ENCODE results near the gene SLC26A1.
"Not testable (repeated sequence)": the region's sequence is repeated elsewhere in the genome, so short reads cannot be mapped to it uniquely, and the experiment has no call there.

Gene SLC26A1

GRCh38 chr4:999882-1000425 is 6.8 kb upstream of the SLC26A1 start:
- no peak for DNase-seq (ENCODE audit: low read depth)

- not testable (repeated sequence) for DNase-seq (ENCODE audit: low read depth)
Measured at GRCh38 chr4:999240-999863, 6.1 kb upstream of the SLC26A1 start.

GRCh38 chr4:998096-998691 is 5.0 kb upstream of the SLC26A1 start:
- no peak for DNase-seq (ENCODE audit: low read depth)

- DNase-seq (ENCODE audit: low read depth), result no peak
Measured at GRCh38 chr4:997375-998071, 4.3 kb upstream of the SLC26A1 start.

GRCh38 chr4:996997-997374 is 3.8 kb upstream of the SLC26A1 start:
- no peak for DNase-seq (ENCODE audit: low read depth)

GRCh38 chr4:996030-996996 is 3.1 kb upstream of the SLC26A1 start:
- DNase-seq (ENCODE audit: low read depth), result no peak

- DNase-seq (ENCODE audit: low read depth), result no peak
Measured at GRCh38 chr4:995311-996026, 2.3 kb upstream of the SLC26A1 start.

GRCh38 chr4:992297-993110 is 700 bp downstream of the SLC26A1 start:
- no peak for DNase-seq (ENCODE audit: low read depth)

- no peak for DNase-seq (ENCODE audit: low read depth)
Measured at GRCh38 chr4:991451-992296, 1.5 kb downstream of the SLC26A1 start.

GRCh38 chr4:990746-991367 is 2.3 kb downstream of the SLC26A1 start:
- DNase-seq (ENCODE audit: low read depth), result no peak

GRCh38 chr4:989722-990471 is 3.3 kb downstream of the SLC26A1 start:
- DNase-seq (ENCODE audit: low read depth), result no peak

- no peak for DNase-seq (ENCODE audit: low read depth)
Measured at GRCh38 chr4:988726-989721, 4.2 kb downstream of the SLC26A1 start.

GRCh38 chr4:987624-988513 is 5.3 kb downstream of the SLC26A1 start:
- DNase-seq (ENCODE audit: low read depth), result no peak

- no peak for DNase-seq (ENCODE audit: low read depth)
Measured at GRCh38 chr4:986879-987623, 6.2 kb downstream of the SLC26A1 start, which contains the start of gene IDUA. Gene IDUA, plus strand, starts transcription at chr4:987044. Its CDS starts 41 bp downstream, at chr4:987085.

GRCh38 chr4:986428-986878 is 6.8 kb downstream of the SLC26A1 start:
- DNase-seq (ENCODE audit: low read depth), result no peak

Data from fibroblast of the conjunctiva (primary cell).